ENCODE measurements around the gene PISD. TPM values are rescaled to one million over a fixed set of nuclear protein-coding genes. Genes with fewer than 3 reads are reported as not detected.

The PISD gene
- total RNA-seq, 1 donor from 2014 or later = 28.6 TPM

DNA sequence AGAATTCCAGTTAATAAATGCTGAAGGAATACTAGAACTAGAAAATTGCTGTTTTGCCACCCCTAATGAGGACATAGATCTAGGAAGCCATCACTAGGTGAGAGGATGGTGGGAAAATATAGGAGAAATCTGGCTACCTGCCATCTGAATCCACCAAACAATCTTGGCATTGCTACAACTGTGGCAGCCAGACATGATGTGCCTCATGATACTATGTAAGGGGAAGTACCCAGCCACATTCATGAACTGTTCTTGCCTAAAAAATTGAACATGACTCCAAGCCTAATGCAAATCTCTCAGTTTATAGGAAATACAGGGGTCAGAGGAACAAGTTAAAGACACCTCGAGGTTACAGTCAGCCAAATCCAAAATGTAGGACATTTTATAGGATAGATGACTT, 92.9 kb downstream of the PISD start:
- H3K4me3 Mint-ChIP-seq (ENCODE audit: unreplicated experiment) = no peak overlapping the region
- peaks cover 28% of the 10 kb centered on the region for H3K4me1 Mint-ChIP-seq (ENCODE audit: low read depth)
- no peaks in the 10 kb centered on the region for H3K27me3 Mint-ChIP-seq (ENCODE audit: low read depth)
- no peak for DNase-seq (ENCODE audit: low spot score)
- TF ChIP-seq, protein P1, sequence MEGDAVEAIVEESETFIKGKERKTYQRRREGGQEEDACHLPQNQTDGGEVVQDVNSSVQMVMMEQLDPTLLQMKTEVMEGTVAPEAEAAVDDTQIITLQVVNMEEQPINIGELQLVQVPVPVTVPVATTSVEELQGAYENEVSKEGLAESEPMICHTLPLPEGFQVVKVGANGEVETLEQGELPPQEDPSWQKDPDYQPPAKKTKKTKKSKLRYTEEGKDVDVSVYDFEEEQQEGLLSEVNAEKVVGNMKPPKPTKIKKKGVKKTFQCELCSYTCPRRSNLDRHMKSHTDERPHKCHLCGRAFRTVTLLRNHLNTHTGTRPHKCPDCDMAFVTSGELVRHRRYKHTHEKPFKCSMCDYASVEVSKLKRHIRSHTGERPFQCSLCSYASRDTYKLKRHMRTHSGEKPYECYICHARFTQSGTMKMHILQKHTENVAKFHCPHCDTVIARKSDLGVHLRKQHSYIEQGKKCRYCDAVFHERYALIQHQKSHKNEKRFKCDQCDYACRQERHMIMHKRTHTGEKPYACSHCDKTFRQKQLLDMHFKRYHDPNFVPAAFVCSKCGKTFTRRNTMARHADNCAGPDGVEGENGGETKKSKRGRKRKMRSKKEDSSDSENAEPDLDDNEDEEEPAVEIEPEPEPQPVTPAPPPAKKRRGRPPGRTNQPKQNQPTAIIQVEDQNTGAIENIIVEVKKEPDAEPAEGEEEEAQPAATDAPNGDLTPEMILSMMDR (IDR thresholded peaks at IDR 0.05) = no peak
- H3K27ac Mint-ChIP-seq (ENCODE audit: unreplicated experiment) = no peak overlapping the region
- H3K36me3 Mint-ChIP-seq (ENCODE audit: low read depth) = peaks cover 6% of the 10 kb centered on the region
- H3K9me3 Mint-ChIP-seq (ENCODE audit: low read depth) = no peaks in the 10 kb centered on the region

Small RNA genes within 50 kb of the gene (microRNA-seq; reads per million reads assigned to microRNA genes)
- not detected for gene MIR7109 (ENCODE audit: borderline number of aligned reads)

Other genes with a start within 250 kb of the PISD start
- gene EIF4ENIF1, start 172.4 kb downstream of the PISD start, total RNA-seq = 29.3 to 34.0 TPM (median 31.9 TPM) in 3 replicates
- gene SFI1, start 165.7 kb downstream of the PISD start, total RNA-seq = 20.3 to 30.9 TPM (median 22.4 TPM) in 3 replicates
- gene PRR14L, start 87.9 kb upstream of the PISD start, total RNA-seq = 45.1 to 50.0 TPM (median 49.1 TPM) in 3 replicates
- 14.8 to 21.7 TPM (median 17.0 TPM) in 3 replicates for gene DEPDC5, start 91.8 kb upstream of the PISD start, total RNA-seq